Endothelial cell of umbilical vein (primary cell): Measurements from ENCODE around the gene JMJD7.

Experiments used
- EZH2 ChIP-seq: IDR thresholded peaks from 2 replicates; pipeline ENCODE4 v1.6.1; 2012; ENCODE audit warnings: borderline replicate concordance, low read depth, mild to moderate bottlenecking, moderate library complexity, low read length, inconsistent platforms; ENCODE audit not compliant: severe bottlenecking
- POLR2AphosphoS5 ChIP-seq: IDR thresholded peaks from 2 replicates; pipeline ENCODE4 v1.6.1; 2012; ENCODE audit warnings: low read depth, mild to moderate bottlenecking, control low read depth, low read length, moderate library complexity; ENCODE audit not compliant: insufficient read depth
- TF ChIP-seq, protein P1 (sequence below), 2 donors: IDR thresholded peaks; 1 replicate in 1 of 2; 2 replicates in 1 of 2; pipeline ENCODE4 v1.5.1; 2011; ENCODE audit warnings: low read length in 2 of 2, mild to moderate bottlenecking in 2 of 2, moderate library complexity in 2 of 2, control low read depth in 1 of 2, inconsistent platforms in 1 of 2, low read depth in 1 of 2; ENCODE audit not compliant: insufficient read depth in 1 of 2; ENCODE audit errors: extremely low read depth in 1 of 2

GRCh38 chr15:41809121-41809520 lies 18.8 kb upstream of the JMJD7 start:
- TF ChIP-seq, protein P1, sequence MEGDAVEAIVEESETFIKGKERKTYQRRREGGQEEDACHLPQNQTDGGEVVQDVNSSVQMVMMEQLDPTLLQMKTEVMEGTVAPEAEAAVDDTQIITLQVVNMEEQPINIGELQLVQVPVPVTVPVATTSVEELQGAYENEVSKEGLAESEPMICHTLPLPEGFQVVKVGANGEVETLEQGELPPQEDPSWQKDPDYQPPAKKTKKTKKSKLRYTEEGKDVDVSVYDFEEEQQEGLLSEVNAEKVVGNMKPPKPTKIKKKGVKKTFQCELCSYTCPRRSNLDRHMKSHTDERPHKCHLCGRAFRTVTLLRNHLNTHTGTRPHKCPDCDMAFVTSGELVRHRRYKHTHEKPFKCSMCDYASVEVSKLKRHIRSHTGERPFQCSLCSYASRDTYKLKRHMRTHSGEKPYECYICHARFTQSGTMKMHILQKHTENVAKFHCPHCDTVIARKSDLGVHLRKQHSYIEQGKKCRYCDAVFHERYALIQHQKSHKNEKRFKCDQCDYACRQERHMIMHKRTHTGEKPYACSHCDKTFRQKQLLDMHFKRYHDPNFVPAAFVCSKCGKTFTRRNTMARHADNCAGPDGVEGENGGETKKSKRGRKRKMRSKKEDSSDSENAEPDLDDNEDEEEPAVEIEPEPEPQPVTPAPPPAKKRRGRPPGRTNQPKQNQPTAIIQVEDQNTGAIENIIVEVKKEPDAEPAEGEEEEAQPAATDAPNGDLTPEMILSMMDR (IDR thresholded peaks at IDR 0.05; ENCODE audit: extremely low read depth in 1 of 2, insufficient read depth in 1 of 2, low read depth in 1 of 2, low read length in 2 of 2) = no peak
- TF ChIP-seq EZH2 (no peak), POLR2AphosphoS5 (no peak)
